NCI-H524 (cell line): ENCODE measurements around the gene POU2F1.

Experiments used
- DNase-seq, 2 experiments: peaks; one replicate each; lab custom pipeline; 2025; lab: John Stamatoyannopoulos, UW

The POU2F1 gene

GRCh38 chr1:167365360-167365759, 144.7 kb downstream of the POU2F1 start:
- DNase-seq: no peak

GRCh38 chr1:167367705-167368104, 147.0 kb downstream of the POU2F1 start:
- DNase-seq: no peak

DNA sequence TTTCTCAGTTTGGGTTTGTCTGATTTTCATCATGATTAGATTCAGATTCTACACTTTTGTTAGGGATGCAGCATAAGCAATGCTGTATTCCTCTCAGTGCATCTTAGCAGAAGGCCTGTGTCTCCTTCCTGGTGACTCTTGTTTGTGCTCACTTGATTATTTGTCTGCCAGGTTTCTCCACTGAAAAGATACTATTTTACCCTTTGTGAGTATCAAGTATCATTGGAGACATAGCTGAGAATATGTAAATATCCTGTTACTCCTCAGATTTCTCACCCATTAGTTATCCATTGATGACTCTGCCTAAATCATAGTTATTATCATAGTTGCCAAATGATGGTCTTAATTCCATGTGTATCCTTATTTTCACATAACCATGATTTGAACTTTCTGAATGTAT, 148.5 kb downstream of the POU2F1 start:
- no peak for DNase-seq

DNA sequence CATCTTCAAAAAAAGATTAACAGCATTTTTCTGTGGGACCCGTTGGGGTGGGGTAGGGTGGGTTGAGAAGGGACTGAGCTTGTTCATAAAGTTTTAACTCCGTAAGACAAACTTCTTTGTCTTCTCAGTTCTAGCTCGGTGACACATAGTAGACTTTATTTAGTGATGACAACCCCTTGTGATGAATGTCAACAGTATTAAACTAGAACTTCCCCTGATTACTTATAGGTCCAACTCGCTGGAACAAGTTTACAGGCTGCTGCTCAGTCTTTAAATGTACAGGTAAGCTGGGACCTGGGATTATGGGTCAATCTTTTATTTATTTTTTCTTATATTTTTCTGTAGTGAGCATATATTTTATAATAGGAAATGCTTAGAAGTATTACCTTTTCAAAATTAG, 149.2 kb downstream of the POU2F1 start:
- no peak for DNase-seq

DNA sequence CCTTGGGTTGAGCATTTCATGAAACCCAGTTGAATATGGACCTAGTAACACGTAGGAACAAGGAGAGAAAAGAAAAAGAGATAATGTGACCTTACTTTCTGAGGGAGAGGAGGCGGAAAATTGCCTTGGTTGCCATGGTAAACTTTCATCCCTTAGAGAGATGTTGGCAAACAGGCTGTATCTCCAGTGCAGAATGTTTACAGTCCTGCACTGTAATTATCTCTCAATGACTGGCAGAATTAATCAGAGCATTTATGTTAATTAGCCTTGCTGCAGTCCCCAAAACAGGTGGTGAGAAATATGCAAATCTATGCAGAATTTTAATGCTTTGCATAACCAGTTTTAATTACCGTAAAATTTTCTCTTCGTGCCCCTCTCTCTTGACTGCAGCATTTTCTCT, 150.3 kb downstream of the POU2F1 start:
- no peak for DNase-seq

- DNase-seq: no peak
These were observed 152.7 kb downstream of the POU2F1 start for GRCh38 chr1:167373398-167373797.

- no peak for DNase-seq
These were observed 153.3 kb downstream of the POU2F1 start for GRCh38 chr1:167373986-167374385.

- DNase-seq: no peak
These were observed 155.3 kb downstream of the POU2F1 start for GRCh38 chr1:167375949-167376348.

GRCh38 chr1:167387251-167387910, 166.7 kb downstream of the POU2F1 start:
- DNase-seq: no peak

DNA sequence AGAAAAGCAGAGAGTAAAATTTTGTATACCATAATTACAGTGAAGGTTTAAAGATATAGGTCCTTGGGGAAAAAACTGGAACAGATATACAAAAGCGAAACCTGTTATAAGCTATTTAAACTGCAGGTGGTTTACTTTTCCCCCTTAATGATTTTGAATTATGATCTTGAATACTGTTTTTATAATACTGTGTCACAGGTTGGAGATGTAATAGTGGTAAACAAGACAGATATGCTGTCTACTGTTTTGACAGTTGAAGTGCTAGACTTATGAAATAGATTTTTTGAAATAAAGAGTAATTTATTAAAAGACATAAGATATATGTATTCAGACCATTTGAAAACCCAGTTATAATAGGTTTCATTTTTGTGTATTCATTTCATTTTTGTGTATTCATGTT, 168.3 kb downstream of the POU2F1 start:
- no peak for DNase-seq

DNA sequence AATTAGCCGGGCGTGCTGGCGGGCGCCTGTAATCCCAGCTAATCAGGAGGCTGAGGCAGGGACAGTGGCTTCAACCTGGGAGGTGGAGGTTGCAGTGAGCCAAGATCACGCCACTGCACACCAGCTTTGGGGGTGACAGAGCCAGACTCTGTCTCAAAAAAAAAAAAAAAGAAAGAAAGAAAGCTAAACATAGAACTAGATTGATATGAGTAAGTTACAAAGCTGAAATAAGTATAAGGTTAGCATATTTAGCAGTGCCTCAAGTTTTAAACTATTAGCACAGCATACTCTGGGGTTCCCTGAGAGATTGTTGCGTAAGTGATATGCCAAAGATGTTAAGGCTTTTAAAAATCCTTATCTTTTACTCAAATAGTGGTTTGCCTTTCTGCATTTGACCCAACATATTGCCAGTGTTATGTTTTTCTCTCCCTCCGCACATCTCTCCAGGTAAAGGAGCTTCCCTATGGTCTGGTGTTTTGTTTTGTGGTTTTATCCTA, 171.6 kb downstream of the POU2F1 start:
- DNase-seq: no peak

GRCh38 chr1:167400359-167400953, 179.8 kb downstream of the POU2F1 start:
- no peak for DNase-seq

DNA sequence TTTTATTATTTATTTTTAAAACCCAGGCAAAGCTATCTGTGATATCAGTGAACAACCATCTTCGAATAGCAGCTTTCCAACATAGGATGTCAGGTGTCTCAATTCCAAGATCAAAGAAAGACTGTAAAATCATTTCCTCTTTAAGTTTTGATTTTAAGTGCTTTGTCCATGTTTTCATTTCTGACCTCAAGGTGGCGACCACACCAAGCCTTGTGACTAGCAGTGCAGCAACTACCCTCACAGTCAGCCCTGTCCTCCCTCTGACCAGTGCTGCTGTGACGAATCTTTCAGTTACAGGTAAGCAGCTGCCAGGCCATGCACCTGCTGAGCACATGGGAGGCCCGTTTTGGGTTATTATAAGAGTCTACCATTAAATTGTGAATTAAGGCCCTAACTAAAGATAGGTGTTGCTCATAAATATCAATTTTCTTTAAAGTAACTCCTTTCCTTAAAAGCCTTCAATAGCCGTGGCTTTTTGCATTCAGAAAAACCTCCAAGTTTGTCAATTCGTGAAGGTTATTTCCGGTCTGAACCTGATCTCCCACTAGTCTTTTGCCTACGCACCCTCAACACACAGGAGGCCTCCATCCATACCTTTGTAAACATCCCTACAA, 180.7 kb downstream of the POU2F1 start:
- peak in 1 of 2 experiments; percentile 39 for DNase-seq

GRCh38 chr1:167404161-167404888, 183.6 kb downstream of the POU2F1 start:
- DNase-seq: no peak

GRCh38 chr1:167404908-167405307, 184.2 kb downstream of the POU2F1 start:
- no peak for DNase-seq

GRCh38 chr1:167408355-167408754, 187.7 kb downstream of the POU2F1 start:
- DNase-seq: no peak

GRCh38 chr1:167409183-167409582, 188.5 kb downstream of the POU2F1 start:
- peak in 1 of 2 experiments; percentile 4 for DNase-seq

- DNase-seq: no peak
These were observed 191.4 kb downstream of the POU2F1 start for GRCh38 chr1:167412072-167412471.

GRCh38 chr1:167412920-167413319, 192.2 kb downstream of the POU2F1 start:
- no peak for DNase-seq

- no peak for DNase-seq
These were observed 192.6 kb downstream of the POU2F1 start for GRCh38 chr1:167413328-167413727.

DNA sequence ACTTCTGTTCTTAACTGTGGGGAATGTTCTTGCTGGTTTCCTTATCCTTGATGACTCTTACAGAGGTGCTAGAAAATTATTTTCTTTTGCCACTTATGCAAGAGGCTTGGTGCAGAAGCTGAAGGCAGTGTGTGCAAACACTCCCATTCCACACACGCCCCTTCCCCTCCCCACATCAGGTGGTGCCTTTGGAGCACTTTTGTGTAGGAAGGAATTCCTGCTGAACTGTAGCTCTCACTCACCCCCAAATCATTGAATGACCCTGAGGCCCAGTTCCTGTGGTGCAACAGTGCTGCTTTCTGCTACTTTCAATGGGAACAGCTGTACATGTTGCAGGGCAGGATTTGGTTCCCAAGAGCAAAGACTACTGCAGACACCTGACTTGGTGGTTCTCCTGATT, 195.8 kb downstream of the POU2F1 start:
- no peak for DNase-seq

DNA sequence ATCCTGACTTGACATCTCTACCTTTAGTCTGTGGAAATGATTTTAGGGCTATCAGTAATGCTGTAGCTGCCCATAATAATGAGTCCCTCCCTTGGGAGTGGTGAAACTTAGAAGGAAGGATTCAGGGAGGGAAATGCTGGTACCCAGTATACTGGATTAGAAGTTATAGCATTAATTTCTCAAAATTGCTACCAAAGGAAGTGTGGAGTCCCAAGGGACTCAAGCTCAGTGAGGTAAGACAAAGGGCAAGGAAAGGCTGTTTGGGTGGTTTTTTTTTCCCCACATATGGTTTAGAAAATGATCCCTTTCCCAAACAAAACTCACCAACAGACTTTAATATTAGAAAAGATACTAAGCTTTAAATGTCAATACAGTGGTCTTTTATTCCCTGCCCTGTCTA, 197.7 kb downstream of the POU2F1 start:
- DNase-seq: peak in 1 of 2 experiments; percentile 10

DNA sequence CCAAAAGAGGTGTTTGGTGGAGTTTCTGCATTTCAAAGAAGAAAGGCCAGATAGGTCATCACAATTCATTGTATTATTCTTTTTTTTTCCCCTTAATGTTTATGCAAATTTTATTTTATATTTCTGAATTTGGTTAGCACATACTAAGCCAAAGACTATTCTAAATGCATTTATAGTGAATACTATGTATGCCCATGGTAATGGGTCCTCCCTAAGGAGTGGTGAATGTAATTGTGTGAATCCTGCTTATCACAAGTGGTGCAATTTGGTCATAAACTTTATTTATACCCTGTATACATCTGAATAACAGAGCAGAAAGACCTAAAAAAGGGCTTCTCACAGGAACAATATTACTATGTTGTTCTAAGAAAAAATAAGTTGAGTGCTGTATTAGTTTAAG, 198.6 kb downstream of the POU2F1 start:
- DNase-seq: no peak
